CD1c-positive myeloid dendritic cell (primary cell): ENCODE results near the gene MYF5.

Experiments
- DNase-seq: peaks from one replicate; pipeline ENCODE4 v3.0.0-alpha.2; 2016; ENCODE audit errors: extremely low spot score

The MYF5 gene

GRCh38 chr12:80707830-80708258 is 8.9 kb upstream of the MYF5 start:
- DNase-seq, result no peak

DNA sequence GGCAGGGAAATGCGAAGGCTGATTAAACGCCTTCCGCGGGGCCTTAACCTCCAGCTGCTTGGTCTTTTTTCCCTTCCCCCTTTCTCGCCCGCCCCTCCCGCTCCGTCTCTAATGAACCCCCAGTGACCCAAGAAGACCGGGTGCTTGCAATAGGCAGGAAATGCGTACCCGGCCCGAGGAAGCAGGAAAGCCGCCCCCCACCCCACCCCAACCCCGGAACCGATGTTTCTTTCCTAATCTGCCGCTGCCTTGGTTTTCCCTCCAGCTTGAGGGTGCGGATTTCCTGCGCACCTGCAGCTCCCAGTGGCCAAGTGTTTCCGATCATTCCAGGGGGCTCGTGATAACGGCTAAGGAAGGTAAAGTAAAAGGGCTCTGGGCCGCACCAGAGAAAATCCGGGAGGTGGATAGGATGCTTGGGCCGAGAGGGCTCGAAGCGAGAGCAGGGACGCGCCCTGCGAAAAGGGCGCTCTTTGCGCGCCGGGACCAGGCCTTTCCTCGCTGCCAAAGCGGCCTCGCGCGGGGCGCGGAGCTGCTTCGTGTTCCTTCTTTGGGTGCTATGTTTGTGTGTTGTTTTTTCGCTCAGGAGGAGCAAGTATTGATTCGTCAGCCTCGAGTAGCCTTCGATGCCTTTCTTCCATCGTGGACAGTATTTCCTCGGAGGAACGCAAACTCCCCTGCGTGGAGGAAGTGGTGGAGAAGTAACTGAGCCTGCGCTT is 8.3 kb upstream of the MYF5 start:
- no peak for DNase-seq

DNA sequence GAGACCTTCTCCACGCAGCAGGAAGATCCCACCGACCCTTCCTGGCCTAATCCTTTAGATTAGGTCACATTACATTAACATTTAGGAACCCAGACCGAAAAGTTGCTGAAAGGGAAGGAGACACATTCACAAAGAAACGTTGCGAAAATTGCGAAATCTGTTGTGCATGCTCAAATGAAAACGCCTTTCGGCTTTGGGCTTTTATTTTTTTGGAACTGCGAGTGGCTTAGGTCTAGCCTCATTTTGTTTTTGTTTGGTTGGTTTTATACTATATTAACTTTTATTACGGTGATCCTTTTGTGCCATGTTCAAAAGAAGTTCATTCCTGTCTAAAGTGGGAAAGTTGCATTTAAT is 7.8 kb upstream of the MYF5 start:
- no peak for DNase-seq

DNA sequence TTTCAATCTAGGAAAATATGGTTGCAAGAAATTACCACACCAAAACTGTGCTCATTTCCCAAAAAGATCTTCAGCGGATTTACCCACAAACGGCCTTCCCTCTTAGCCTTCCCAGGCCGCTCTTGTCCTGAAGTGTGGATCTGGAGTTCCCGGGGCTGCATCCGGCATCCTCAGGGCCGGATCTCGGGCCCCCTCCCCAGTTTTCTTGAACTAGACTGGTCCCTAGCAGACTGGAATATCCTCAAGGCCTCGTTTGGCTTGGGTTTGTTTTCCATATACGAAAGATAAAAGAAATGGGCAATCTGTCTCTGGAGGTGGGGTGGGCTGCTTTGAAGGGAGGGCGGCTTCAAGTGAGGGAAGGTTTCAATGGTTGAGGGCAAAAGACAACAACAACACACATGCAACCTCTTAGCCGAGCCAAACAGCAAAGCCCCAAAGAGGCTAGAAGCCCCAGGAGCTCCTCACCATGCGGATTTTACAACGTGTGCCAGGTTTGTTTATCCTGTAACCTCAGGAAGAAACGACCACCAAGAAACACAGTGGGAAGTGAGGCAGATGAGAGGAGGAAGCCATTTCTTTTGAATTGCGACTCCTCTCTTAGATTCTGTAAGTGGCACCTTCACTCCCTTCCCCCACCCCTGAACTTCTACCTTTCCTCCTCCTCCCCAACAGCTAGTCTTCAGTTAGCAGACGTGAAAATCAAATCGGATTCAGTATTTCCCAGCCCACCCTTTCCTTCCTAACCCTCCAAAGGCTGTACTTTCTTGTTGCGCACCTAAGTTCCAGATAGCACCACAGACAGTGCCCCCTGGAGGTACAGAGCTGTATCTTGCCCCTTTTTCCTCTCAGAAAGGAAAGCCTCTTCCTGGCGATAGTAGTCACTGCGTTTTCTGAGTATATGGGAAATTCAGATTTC is 6.6 kb upstream of the MYF5 start:
- DNase-seq, result peak; percentile 8

DNA sequence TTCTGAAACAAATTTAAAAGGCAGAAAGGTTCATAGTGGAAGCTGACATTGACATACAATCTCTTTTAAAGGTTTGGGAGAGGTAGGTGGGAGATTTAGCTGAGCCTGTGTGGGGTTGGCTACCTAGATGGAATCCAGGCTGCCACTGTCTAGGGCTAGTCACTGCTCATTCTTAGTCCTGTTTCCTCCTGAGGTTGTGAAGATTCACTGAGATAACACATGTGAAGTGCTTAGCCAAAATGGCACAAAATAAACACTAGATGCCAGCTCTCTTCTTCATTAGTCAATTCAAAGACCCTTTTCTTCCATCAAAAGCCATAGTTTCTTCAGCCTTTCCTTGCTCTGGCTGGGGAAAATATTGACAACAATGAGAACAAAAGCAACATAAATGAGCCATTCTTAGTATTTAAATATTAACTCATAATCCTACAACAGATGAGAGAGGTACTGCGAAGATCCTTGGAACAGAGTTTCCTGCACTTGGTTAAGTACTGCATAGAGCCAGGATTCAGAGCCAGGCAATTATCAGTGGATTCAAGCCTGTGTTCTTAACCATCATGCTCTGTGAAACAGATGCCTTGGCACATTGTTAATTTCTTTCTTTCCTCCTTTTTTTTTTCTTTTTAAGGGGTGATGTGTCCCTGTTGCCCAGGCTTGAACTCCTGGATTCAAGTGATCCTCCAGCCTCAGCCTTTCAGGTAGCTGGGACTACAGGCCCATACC is 5.8 kb upstream of the MYF5 start:
- no peak for DNase-seq

DNA sequence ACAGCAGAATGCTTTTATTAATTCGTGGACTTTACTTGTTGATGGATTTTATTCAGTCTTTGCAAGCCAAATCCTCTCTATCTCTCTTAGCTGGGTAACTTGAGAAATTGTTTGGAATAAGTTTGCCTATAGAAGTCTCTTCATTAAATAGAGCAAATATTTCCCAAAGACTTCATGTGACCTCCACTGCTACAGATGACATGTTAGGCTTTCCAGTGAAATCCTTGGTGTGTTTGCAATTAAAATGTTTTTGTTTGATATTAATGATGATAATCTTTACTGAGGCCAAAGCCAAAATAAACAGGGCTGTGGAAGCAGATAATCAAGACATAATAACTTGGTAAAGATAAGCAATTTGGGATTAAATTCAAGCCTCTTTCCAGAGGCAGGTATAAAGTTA is 4.8 kb upstream of the MYF5 start:
- DNase-seq, result no peak

GRCh38 chr12:80712866-80713265 is 3.8 kb upstream of the MYF5 start:
- DNase-seq, result no peak

DNA sequence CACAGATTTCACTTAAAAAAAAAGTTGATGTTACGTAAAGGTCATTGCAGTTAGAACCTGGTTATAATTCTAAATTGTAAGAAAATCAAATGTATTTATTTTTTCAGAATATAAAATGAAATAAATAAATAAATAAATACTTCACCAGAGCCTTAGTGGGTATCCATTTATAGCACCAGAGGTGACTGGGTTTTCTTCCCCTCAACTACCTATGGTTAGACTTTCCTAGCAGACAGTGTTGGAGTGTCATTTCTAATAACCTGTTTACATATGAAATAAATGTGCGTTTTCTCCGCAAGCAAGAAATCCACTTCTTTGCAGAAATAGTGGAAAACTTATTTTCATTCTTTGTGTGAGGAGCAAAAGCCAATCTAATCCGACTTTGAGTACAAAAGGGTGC is 3.3 kb upstream of the MYF5 start:
- DNase-seq, result no peak

DNA sequence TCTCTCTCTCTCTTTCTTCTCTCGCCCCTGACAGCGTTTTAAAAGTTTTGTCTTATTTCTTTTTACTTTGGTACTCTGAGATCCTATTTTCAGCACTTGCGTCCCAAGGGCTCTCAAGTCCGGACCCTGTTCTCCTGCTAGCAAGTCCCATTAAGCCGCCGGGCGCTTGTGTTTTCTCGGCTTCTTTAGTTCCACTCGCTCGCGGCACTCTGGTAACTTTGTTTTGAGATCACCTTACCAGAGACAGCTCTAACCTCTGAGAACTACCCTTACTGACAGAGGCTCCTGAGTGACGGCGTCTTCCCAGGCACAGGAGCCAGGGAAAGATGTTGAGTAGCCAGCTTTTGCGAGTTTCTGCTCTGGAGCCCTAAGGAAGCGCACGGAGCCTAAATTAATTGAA is 2.7 kb upstream of the MYF5 start:
- DNase-seq, result no peak

DNA sequence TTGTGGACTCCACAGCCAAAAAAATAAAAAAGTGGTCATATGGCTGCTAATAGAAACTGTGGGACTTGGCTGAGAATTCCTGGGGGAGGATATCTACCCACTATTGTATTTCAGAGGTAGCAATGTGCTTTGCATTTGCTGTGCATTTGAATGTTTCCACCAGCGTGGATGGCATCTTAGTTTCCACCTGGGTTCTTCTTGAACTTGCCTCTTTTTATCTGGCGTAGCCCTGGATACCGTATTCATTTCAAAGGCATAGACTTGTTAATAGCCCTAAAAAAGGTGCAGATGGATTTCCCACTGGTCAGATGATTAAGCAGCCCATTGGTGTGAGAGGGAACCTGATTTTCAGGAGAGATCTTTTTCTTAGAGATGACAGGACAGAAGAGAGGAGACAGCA is 1.9 kb upstream of the MYF5 start:
- DNase-seq, result no peak

- no peak for DNase-seq
Observed at GRCh38 chr12:80715713-80716249, 931 bp upstream of the MYF5 start.

DNA sequence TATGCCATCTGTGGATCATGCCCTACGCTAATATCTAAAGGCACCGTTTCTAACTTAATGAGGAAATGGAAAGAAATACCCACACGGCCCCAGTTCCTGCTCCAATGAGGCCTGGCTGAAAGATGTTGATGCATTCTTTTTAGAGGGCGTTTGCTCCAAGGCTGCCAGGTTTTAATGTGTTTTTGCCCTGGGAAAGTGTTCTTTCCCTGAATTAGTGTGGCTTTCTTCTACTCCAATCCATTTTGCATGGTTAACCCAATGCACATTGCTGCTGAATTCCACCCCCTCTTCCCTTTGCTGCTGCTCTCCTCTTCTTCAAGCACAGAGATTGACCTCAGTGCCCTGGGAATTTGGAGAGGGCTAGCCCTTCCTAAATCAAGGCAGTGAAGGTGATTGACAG is 1.1 kb downstream of the MYF5 start:
- no peak for DNase-seq

DNA sequence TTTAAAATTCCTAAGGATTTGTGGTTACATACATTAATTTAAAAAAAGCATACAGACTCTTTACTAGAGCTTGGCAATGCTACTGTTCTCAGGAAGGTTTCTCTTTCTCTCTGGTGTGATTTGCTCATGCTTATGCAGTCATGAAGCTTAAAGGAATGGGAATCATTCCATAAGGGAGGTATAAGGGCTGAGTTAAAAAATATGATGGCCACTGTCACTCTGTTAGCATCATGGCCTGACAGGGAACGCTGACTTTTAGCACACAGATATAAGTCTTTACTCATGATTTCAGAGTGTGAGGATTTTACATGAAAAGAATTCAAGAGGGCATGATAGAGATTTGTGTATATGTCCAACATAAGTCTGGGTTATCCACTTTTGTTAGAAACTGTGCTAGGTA is 3.8 kb downstream of the MYF5 start:
- DNase-seq, result no peak

DNA sequence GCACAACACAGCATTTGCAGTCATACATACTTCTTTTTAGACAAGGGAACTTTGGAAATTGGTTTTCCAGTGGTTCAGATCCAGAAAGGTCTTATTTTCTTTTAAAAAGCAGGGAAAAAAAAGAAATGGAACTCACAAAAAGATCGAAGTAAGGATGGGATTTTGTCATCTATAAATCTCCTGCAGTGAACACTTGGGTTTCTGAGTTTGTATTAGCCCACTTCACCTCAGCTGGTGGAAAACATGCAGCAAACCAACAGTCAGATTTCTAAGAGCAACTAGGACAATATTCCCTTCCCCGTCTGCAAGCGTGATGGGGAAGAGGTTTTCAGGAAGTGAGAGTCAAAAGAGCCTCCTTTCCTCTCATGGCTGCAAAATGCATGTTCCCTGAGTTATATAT is 4.6 kb downstream of the MYF5 start:
- peak; percentile 20 for DNase-seq

- DNase-seq, result no peak
Observed at GRCh38 chr12:80745851-80746505, 29.3 kb downstream of the MYF5 start.

DNA sequence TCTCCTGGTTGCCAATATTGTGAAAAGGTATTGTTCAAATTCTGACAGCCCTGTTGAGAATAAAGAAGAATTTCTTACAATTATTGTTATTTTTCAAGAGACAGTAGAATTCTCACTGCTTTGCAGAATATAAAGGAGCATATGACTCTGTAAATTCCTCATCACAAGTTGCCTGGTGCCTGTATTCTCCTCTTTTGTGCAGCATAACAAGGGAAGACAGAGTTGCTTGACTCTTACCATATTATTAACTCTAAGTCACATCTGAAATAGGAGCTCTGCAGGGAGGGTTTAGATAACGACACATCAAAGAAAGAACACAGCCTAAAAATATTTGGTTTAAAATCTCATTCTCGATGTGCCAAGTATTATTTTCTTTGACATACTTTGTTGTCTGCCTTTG is 31.1 kb downstream of the MYF5 start:
- DNase-seq, result no peak

- DNase-seq, result no peak
Observed at GRCh38 chr12:80749456-80749855, 32.7 kb downstream of the MYF5 start.

DNA sequence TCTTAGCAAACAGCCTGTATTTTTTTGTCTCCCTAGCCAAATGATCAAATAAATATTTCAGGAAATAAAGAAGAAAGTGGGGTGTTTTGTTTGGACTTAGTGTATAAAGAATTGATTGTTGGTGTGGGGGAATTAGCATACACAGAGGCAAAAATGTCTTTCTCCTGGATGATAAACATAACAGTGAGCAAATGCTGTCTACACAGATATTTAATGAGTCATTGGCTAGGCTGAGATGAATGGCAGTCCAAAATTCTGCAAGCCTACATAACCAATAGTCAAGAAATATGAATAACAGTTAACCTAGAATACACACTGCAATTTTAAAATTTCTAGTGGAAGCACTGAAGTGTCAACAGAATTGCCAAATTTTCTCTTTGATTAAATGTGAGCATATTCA is 35.8 kb downstream of the MYF5 start:
- DNase-seq, result no peak

DNA sequence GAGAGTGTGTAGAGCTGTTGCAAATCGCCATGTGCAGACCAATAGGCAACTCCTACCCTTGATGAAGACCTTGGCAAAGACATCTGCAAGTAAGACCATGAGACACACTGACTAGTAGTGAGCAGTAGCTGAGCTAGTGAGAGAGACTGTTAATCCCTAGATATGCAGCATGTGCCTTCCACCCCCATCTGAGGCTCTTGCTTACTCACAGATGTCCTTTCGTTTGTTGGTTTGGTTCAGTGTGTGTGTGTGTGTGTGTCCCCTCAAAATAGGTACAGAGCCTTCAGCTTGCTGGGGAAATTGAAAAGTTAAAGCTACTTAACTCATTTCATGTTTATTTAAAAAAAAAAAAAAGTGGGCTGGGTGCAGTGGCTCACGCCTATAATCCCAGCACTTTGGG is 37.6 kb downstream of the MYF5 start:
- no peak for DNase-seq

DNA sequence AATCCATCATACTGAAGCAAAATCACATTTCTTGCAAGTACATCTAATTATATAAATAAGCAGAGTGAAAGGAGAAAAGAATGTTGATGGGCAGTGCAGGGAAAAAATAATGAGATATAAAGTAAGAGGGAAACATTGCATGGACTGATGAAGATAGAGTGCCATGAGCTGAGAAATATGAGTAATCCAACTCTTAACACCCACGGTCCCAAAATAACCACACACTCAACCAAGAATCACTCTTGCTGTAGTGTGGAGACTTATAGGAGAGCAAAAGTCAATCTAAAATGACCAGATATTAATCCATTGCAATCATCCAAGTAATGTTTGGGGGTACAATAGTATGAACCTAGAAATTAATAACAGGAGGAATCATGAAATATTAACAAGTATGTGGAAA is 40.2 kb downstream of the MYF5 start:
- no peak for DNase-seq

DNA sequence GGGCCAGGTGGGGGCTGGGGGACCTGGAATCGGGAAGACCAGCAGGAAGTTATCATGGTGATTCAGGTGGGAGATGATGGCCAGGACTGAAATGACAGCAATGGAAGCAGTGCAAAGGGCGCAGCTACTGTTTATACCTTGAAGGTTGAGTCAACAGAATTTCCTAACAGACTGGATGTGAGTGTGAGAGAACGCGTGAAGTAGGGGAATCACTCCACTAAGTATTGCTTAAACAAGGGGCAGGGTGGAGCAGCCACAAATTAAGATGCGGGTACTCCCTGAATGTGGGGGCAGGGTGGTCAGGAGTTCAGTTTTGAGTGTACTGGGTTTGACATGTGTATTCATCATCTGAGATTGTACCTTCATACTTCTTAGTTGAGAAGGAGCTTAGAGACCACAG is 45.1 kb downstream of the MYF5 start:
- DNase-seq, result no peak

DNA sequence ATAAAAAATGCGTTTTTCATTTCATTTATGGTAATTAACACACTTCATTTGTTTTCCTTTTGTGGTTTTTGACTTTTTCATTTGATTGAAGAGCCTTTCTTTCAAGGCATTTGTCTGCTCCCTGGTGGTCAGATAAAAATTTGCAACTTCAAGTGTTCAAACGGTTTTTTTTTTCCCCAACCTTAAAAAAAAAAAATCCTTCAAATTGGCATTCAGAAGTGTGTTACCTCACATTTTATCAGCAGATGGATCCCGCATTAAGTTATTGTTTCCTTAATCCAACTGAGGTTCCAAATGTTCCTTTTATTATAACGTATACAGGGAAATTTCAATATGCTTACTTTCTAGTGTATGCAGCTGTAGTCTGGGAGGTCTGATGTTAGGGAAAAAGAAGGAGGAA is 47.2 kb downstream of the MYF5 start:
- DNase-seq, result peak; percentile 40
